Measurements from ENCODE around the gene FOXN3.

FOXN3 gene, protein sequence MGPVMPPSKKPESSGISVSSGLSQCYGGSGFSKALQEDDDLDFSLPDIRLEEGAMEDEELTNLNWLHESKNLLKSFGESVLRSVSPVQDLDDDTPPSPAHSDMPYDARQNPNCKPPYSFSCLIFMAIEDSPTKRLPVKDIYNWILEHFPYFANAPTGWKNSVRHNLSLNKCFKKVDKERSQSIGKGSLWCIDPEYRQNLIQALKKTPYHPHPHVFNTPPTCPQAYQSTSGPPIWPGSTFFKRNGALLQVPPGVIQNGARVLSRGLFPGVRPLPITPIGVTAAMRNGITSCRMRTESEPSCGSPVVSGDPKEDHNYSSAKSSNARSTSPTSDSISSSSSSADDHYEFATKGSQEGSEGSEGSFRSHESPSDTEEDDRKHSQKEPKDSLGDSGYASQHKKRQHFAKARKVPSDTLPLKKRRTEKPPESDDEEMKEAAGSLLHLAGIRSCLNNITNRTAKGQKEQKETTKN

GRCh38 chr14:89417091-89417464, at the start of gene FOXN3:
FOXN3 (minus strand) TSS chr14:89417233; CDS start chr14:89412476, 4,757 bp downstream.
- DNase-seq (ENCODE audit: low read depth in 1 of 2, low spot score in 1 of 2), result peak; percentile 66 to 86

GRCh38 chr14:89466484-89466883, 49.5 kb upstream of the FOXN3 start:
- no peak for DNase-seq (ENCODE audit: low read depth in 1 of 2, low spot score in 1 of 2)

GRCh38 chr14:89465876-89466275, 48.8 kb upstream of the FOXN3 start:
- DNase-seq (ENCODE audit: low read depth in 1 of 2, low spot score in 1 of 2), result no peak

GRCh38 chr14:89461256-89461655, 44.2 kb upstream of the FOXN3 start:
- no peak for DNase-seq (ENCODE audit: low read depth in 1 of 2, low spot score in 1 of 2)

DNA sequence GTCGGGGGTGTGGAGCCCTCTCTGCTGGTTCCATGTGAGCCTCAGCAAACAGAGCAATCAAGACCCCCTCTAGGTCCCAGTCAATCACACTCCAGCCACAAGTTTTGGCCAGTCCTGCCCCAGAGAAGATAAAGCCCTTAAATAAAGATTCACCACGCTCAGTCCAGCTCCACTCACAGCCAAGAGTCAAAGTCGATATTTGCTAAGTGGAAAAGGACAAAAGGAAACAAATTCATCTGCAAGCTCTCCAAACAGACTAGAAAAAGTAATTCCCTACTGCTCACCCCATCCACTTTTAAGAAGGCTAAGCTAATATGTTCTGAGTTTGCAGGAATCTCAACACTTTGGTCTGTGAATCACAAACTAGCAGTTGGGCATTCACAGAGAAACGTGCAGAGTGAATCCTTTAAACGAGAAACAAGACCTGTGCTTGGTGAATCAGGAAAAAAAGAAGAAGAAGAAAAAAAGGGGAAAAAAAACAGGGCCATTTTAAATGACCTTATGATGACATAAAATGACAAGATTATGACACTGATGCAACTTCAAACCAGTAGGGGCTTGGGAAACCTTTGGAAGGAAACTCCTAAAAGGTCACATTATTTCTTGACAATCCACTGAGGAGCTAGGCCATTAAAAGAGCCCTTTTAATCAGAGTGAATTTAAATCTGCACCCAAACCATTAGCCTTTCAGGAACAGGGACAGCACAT, 41.8 kb upstream of the FOXN3 start:
- no peak for DNase-seq (ENCODE audit: low read depth in 1 of 2, low spot score in 1 of 2)

DNA sequence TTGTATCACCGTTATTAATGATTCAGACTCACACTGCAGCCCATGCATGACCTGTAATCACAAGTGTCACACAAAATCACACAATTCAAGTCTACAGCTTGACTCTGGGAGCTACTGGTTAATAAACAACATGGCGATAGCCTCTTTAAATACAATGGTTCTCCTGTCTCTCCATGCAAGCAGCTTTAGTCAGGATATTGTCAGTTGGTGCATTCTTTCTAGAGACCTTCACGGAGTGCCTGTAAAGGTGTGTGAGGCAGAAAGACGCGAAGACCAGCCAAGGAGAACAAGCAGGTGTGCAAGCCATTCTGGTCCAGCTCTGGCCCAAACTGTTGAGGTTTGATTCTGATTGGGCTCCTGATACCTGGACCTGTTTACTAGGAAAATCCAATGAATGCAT, 40.0 kb upstream of the FOXN3 start:
- DNase-seq (ENCODE audit: low read depth in 1 of 2, low spot score in 1 of 2), result no peak

GRCh38 chr14:89455412-89455811, 38.4 kb upstream of the FOXN3 start:
- DNase-seq (ENCODE audit: low read depth in 1 of 2, low spot score in 1 of 2), result no peak

- DNase-seq (ENCODE audit: low read depth in 1 of 2, low spot score in 1 of 2), result no peak
These were observed 38.0 kb upstream of the FOXN3 start for GRCh38 chr14:89454996-89455395.

- DNase-seq (ENCODE audit: low read depth in 1 of 2, low spot score in 1 of 2), result no peak
These were observed 35.2 kb upstream of the FOXN3 start for GRCh38 chr14:89452281-89452680.

GRCh38 chr14:89451229-89451628, 34.2 kb upstream of the FOXN3 start:
- no peak for DNase-seq (ENCODE audit: low read depth in 1 of 2, low spot score in 1 of 2)

GRCh38 chr14:89447182-89447944, 30.3 kb upstream of the FOXN3 start:
- no peak for DNase-seq (ENCODE audit: low read depth in 1 of 2, low spot score in 1 of 2)

DNA sequence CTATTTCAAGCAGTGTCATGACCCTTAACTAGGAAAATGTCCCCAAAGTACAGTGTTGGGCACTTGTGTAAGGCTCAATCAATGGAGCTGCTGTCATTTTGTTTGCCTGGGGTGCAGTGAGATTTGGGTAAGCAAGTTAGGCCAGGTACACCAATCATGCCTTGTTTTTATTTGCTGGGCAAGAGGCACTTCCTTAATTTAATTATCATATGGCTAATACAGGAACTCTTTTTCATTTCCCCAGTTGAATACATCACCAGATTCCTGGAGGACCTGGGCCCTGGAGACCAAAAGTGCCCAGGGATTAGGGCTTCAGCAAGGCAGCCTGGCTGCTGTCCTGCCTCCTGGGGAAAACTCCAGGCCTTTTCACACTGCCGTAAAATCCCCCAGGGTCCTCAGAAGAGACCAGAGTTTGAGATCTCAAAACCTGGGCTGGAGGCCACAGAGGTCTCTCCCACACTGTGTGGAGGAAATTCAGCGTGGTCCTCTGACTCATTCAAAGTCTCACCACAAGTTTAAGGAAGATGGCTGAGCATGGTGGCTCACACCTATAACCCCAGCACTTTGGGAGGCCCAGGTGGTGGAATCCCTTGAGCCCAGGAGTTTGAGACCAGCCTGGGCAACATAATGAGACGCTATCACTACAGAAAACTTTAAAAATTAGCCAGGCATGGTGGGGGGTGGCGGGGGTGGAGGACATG, 28.4 kb upstream of the FOXN3 start:
- DNase-seq (ENCODE audit: low read depth in 1 of 2, low spot score in 1 of 2), result peak in 1 of 2 donors; percentile 55

- no peak for DNase-seq (ENCODE audit: low read depth in 1 of 2, low spot score in 1 of 2)
These were observed 27.6 kb upstream of the FOXN3 start for GRCh38 chr14:89444516-89445125.

DNA sequence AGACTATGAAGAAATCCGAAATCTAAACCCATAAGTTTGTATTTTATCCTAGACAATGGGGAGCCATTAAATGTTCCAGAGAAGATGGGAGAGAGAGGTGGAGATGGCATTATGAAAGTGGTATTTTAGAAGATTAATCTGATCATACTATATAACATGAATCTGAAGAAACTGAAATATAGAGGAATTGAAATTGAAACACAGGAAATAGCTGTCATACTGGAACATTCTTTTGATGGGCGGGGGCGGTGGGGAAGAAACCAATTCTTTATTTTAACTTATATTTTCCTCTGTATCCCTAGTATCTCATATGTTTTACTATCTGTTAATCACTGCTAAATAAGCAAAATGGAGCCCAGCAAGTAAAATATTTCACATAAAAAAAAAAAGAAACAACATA, 27.0 kb upstream of the FOXN3 start:
- DNase-seq (ENCODE audit: low read depth in 1 of 2, low spot score in 1 of 2), result peak in 1 of 2 donors; percentile 34

GRCh38 chr14:89443042-89443629, 26.1 kb upstream of the FOXN3 start:
- DNase-seq (ENCODE audit: low read depth in 1 of 2, low spot score in 1 of 2), result no peak

DNA sequence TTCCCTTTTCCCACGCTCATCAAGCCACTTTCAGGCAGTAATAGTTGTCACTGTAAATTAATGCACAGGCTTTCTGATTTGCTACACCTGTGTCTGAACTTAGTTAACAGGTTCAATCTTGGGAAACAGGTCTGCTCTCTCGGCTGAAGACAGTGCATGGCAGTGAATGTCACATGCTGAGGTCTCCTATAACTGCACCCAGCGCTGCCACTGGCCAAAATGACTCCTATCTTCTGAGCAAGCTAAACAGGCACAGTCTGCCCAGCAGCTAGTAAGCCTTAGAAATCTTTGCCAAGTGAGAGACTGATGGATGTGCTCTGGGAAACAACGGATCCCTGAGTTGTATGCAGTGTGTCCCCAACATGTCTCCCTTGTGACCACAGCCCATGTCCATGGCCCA, 25.2 kb upstream of the FOXN3 start:
- DNase-seq (ENCODE audit: low read depth in 1 of 2, low spot score in 1 of 2), result no peak

- no peak for DNase-seq (ENCODE audit: low read depth in 1 of 2, low spot score in 1 of 2)
These were observed 24.2 kb upstream of the FOXN3 start for GRCh38 chr14:89440986-89441909.

DNA sequence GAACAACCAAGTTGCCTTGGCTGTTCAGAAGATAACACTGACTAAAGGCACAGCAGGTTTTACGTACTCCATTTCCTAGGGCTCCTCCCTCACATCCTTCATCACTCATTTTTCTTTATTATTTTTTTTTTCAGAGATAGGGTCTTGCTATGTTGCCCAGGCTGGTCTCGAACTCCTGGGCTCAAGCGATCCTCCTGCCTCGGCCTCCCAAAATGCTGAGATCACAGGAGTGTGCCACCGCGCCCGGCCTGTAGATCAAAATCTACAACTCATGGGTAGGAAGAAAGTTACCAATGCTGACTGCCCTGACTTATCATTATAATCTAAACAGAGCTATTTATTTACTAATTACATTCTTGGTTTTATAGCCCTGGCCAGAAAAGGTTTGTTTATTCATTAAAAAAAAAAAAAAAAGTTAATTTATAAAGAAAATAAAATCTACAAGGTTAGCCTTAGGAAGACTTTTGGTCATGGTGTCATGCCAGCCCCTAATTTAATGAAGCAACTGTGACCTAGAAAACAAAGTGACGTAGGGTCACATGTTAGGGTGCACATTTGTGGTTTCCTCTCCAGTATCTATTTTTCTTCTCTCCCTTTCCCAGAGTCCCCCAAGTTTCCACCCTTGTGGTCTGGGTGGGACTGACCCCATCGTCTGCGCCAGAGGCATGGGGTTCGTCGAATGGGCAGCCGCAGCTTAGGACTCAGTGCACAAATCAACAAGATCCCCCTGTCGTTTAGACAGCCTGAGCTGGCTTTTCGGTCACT, 19.0 kb upstream of the FOXN3 start:
- DNase-seq (ENCODE audit: low read depth in 1 of 2, low spot score in 1 of 2), result no peak

All from activated CD4-positive, alpha-beta T cell treated with anti-CD3 and anti-CD28 coated beads, Interleukin-2, amount 50 U/mL, for 24 hours (primary cell).